ENCODE data around the gene POLN.

DNA sequence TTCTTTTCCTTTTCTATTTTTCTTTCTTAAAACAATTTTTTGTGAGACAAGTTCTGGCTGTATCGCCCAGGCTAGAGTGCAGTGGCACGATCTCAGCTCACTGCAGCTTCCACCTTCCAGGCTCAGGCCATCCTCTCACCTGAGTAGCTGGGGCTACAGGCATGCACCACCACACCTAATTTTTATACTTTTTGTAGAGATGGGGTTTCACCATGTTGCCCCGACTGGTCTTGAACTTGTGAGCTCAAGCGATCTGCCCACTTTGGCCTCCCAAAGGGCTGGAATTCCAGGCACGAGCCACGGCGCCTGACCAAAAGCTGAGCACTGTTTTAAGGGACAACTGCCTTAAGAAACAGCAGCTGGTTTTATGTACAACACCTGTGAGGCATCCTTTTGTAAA is 192.1 kb downstream of the POLN start:
- TF ChIP-seq, protein P1, sequence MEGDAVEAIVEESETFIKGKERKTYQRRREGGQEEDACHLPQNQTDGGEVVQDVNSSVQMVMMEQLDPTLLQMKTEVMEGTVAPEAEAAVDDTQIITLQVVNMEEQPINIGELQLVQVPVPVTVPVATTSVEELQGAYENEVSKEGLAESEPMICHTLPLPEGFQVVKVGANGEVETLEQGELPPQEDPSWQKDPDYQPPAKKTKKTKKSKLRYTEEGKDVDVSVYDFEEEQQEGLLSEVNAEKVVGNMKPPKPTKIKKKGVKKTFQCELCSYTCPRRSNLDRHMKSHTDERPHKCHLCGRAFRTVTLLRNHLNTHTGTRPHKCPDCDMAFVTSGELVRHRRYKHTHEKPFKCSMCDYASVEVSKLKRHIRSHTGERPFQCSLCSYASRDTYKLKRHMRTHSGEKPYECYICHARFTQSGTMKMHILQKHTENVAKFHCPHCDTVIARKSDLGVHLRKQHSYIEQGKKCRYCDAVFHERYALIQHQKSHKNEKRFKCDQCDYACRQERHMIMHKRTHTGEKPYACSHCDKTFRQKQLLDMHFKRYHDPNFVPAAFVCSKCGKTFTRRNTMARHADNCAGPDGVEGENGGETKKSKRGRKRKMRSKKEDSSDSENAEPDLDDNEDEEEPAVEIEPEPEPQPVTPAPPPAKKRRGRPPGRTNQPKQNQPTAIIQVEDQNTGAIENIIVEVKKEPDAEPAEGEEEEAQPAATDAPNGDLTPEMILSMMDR (IDR thresholded peaks at IDR 0.05; ENCODE audit: low read depth, low read length) = no peak
- no peak for TF ChIP-seq POLR2A (IDR thresholded peaks at IDR 0.05; ENCODE audit: extremely low read depth, insufficient read length)
